ENCODE data around the gene ECE1.
A peak's percentile ranks its signal among the peaks of the same experiment; 100 is the strongest.

Gene ECE1

GRCh38 chr1:21318057-21318713, 27.9 kb upstream of the ECE1 start:
- peak overlapping the region; percentile 88 for H3K27ac ChIP-seq

DNA sequence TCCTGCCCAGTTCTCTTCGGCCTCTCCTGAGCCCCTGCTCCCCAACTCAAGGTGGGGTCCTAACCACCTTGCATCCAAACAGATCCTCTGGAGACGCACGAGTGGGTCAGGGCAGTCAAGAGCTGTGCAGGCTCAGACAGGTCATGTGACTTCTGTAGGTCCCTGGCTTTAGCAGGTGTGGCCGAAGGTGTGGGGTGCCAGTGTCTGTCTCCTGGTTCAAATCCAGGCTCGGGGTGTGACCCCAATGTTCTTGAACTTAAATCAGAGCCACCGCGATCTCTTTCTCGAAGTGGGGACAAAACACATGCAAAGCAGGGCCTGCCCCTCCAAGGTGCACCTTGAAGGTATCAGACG, 27.4 kb upstream of the ECE1 start:
- H3K27ac ChIP-seq = peak overlapping the region; percentile 88
- TF ChIP-seq, protein P1, sequence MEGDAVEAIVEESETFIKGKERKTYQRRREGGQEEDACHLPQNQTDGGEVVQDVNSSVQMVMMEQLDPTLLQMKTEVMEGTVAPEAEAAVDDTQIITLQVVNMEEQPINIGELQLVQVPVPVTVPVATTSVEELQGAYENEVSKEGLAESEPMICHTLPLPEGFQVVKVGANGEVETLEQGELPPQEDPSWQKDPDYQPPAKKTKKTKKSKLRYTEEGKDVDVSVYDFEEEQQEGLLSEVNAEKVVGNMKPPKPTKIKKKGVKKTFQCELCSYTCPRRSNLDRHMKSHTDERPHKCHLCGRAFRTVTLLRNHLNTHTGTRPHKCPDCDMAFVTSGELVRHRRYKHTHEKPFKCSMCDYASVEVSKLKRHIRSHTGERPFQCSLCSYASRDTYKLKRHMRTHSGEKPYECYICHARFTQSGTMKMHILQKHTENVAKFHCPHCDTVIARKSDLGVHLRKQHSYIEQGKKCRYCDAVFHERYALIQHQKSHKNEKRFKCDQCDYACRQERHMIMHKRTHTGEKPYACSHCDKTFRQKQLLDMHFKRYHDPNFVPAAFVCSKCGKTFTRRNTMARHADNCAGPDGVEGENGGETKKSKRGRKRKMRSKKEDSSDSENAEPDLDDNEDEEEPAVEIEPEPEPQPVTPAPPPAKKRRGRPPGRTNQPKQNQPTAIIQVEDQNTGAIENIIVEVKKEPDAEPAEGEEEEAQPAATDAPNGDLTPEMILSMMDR (IDR thresholded peaks at IDR 0.05; ENCODE audit: low read depth, low read length, missing control alignments) = no peak

More at GRCh38 chr1:21318057-21318713, 27.9 kb upstream of the ECE1 start:
- Histone ChIP-seq H3K4me3 (ENCODE audit: low read depth, low read length) (no peak overlapping the region), H3K36me3 (replicated peaks) (no peaks in the 10 kb centered on the region), H3K27me3 (replicated peaks) (no peaks in the 10 kb centered on the region)
- in situ Hi-C loops (cut with HindIII; ENCODE audit: low pct_ligation_motif_present, low sequenced_read_pairs) = no loop called here
- no peak for DNase-seq
- TF ChIP-seq, protein P1 (IDR thresholded peaks at IDR 0.05; ENCODE audit: low read depth, low read length, missing control alignments) = no peak

DNA sequence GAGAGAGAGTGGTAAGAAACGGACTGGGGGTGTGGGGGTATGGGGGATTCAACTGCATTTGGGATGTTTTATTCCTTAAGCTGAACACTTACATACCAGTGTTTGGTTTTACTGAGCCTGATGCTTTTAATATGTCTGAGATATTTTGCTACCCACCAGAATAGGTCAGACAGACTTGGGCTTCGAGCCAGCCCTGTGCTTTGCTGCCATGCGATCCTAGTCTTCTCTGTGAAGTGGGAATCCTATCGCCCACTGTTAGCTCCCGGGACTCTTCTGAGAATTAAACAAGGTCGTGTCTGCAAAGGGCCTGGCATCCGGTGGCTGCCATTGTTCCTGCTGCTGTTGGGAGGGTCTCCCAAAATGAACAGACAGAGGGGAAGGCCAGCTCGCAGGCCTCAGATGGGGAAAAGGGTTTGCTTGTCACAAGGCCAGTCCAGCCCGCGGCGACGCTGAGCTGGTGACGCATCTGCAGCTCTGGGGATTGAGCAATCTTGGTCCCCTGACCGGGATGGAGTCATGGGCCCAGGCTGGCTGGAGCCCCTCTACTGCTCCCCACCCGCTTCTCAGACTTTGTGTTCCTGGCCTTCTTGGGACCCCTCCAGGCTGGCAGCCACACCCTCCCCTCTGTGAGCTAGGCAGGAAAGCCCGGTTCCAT, 26.9 kb upstream of the ECE1 start:
- in situ Hi-C loops (cut with HindIII; ENCODE audit: low pct_ligation_motif_present, low sequenced_read_pairs) = no loop called here
- Histone ChIP-seq H3K27ac (peak overlapping the region; percentile 88), H3K27me3 (replicated peaks) (no peaks in the 10 kb centered on the region), H3K36me3 (replicated peaks) (no peaks in the 10 kb centered on the region), H3K4me3 (ENCODE audit: low read depth, low read length) (no peak overlapping the region)
- DNase-seq = peak; percentile 73
- TF ChIP-seq, protein P1 (IDR thresholded peaks at IDR 0.05; ENCODE audit: low read depth, low read length, missing control alignments) = no peak

More for the DNA sequence above, 27.4 kb upstream of the ECE1 start:
- Histone ChIP-seq H3K36me3 (replicated peaks) (no peaks in the 10 kb centered on the region), H3K27me3 (replicated peaks) (no peaks in the 10 kb centered on the region), H3K4me3 (ENCODE audit: low read depth, low read length) (no peak overlapping the region)
- in situ Hi-C loops (cut with HindIII; ENCODE audit: low pct_ligation_motif_present, low sequenced_read_pairs) = no loop called here
- no peak for DNase-seq

- in situ Hi-C loops (cut with HindIII; ENCODE audit: low pct_ligation_motif_present, low sequenced_read_pairs) = no loop called here
- Histone ChIP-seq H3K4me3 (ENCODE audit: low read depth, low read length) (no peak overlapping the region), H3K27ac (no peak overlapping the region), H3K36me3 (replicated peaks) (no peaks in the 10 kb centered on the region), H3K27me3 (replicated peaks) (no peaks in the 10 kb centered on the region)
- DNase-seq = no peak
- TF ChIP-seq, protein P1 (IDR thresholded peaks at IDR 0.05; ENCODE audit: low read depth, low read length, missing control alignments) = no peak
Measured at GRCh38 chr1:21314743-21315396, 24.6 kb upstream of the ECE1 start.

DNA sequence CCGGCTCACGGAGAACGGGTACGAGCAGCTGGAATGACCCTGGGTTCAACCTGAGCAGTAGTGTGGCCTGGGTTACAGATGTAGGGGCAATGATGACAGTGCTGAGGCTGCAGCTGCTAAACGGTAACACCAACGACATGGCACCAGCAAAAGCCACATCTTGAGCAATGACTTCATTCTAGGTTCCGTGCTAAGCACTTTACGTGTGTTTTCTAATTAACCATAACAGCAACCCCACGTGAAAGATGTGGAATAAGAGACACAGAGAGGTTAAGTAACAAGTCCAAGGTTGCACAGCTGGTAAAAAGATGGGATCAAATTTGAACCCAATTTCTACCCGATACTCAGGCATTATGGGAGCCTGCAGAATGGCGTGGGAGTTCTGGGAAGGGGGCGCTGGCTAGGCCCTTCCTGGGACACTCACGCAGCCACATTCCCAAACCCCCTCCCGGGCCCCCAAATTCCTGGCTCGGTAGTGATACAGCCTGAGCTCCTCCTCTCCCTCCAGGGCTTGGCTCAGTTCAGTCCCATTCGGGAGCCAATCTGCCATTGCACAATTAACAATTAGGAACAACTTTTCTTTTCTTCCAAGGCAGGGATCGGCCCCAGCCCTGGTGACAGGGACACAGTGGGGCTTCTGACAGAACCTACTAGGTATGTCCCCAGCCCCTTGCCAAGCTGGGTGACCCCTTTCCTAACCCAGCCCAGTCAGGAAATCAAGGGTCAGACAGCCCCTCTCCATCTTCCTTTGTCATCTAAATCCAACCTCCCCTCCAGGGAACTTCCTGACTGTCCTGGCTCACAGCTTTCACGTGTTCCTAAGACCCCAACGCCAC, 23.8 kb upstream of the ECE1 start:
- in situ Hi-C loops (cut with HindIII; ENCODE audit: low pct_ligation_motif_present, low sequenced_read_pairs) = no loop called here
- H3K4me3 ChIP-seq (ENCODE audit: low read depth, low read length) = no peak overlapping the region
- H3K36me3 ChIP-seq (replicated peaks) = no peaks in the 10 kb centered on the region
- TF ChIP-seq, protein P1 (IDR thresholded peaks at IDR 0.05; ENCODE audit: low read depth, low read length, missing control alignments) = no peak
- no peaks in the 10 kb centered on the region for H3K27me3 ChIP-seq (replicated peaks)
- no peak for DNase-seq
- H3K27ac ChIP-seq = no peak overlapping the region

Data from brain microvascular endothelial cell (primary cell).